GM18507 (cell line): ENCODE data around the gene ABCD1.

Experiments
- DNase-seq: peaks from one replicate; pipeline ENCODE4 v3.0.0; 2011; ENCODE audit warnings: low read depth; ENCODE audit not compliant: insufficient read length; ENCODE audit errors: extremely low spot score
- FAIRE-seq: peaks from 2 replicates; lab custom pipeline; 2011; peaks lifted over from hg19 to GRCh38; lab: Jason Lieb, UNC

ABCD1 gene

GRCh38 chrX:153768311-153769157 is 43.9 kb downstream of the ABCD1 start:
- FAIRE-seq (no peak), DNase-seq (no peak)

- no peak for FAIRE-seq
- DNase-seq: no peak
These were observed 44.7 kb downstream of the ABCD1 start for GRCh38 chrX:153769158-153769864.

- DNase-seq: no peak
- FAIRE-seq: no peak
These were observed 45.4 kb downstream of the ABCD1 start for GRCh38 chrX:153769865-153770600.

- no peak for FAIRE-seq
- DNase-seq: no peak
These were observed 46.2 kb downstream of the ABCD1 start for GRCh38 chrX:153770601-153771414.

GRCh38 chrX:153771415-153772315 is 47.0 kb downstream of the ABCD1 start:
- DNase-seq (no peak), FAIRE-seq (no peak)

- FAIRE-seq: no peak
- DNase-seq: no peak
These were observed 47.9 kb downstream of the ABCD1 start for GRCh38 chrX:153772316-153773217.

GRCh38 chrX:153773218-153773611 is 48.6 kb downstream of the ABCD1 start:
- FAIRE-seq (no peak), DNase-seq (no peak)

GRCh38 chrX:153773741-153774575 is 49.3 kb downstream of the ABCD1 start:
- FAIRE-seq (no peak), DNase-seq (no peak)

GRCh38 chrX:153774576-153775292 is 50.1 kb downstream of the ABCD1 start:
- DNase-seq (no peak), FAIRE-seq (no peak)

- DNase-seq (no peak), FAIRE-seq (no peak)
These were observed 50.9 kb downstream of the ABCD1 start for GRCh38 chrX:153775293-153776119.

GRCh38 chrX:153776120-153776599 is 51.5 kb downstream of the ABCD1 start:
- FAIRE-seq (no peak), DNase-seq (no peak)

GRCh38 chrX:153776611-153777045 is 52.0 kb downstream of the ABCD1 start:
- FAIRE-seq (no peak), DNase-seq (no peak)

GRCh38 chrX:153777261-153778090 is 52.8 kb downstream of the ABCD1 start:
- DNase-seq (no peak), FAIRE-seq (no peak)

GRCh38 chrX:153778181-153778580 is 53.5 kb downstream of the ABCD1 start:
- FAIRE-seq (no peak), DNase-seq (no peak)
